K562 (cell line): ENCODE data around the gene ZC3H10. TPM values are rescaled to one million over a fixed set of nuclear protein-coding genes. Genes with fewer than 3 reads are reported as not detected.

ENCODE experiments used
- EZH2 ChIP-seq: IDR thresholded peaks from 2 replicates; pipeline ENCODE4 v1.6.1; 2012; ENCODE audit warnings: low read depth, mild to moderate bottlenecking, inconsistent platforms, low read length, borderline replicate concordance
- GTF2A2 ChIP-seq: IDR thresholded peaks from 2 replicates; pipeline ENCODE4 v1.6.1; 2016; ENCODE audit warnings: mild to moderate bottlenecking, missing genetic modification characterization, missing compliant biosample characterization
- HDAC6 ChIP-seq: IDR thresholded peaks from 2 replicates; pipeline ENCODE4 v1.6.1; 2012; ENCODE audit warnings: low read depth, mild to moderate bottlenecking, control low read depth, inconsistent platforms, low read length, moderate library complexity
- MEF2D ChIP-seq: conservative IDR thresholded peaks from 2 replicates; pipeline ENCODE4 v1.6.1; 2016; ENCODE audit warnings: low read depth, missing genetic modification characterization, missing compliant biosample characterization
- MLX ChIP-seq, 2 experiments: fragments of 450-650 bp in 1 of 2; sonication (generic) in 1 of 2; formaldehyde crosslinking; conservative IDR thresholded peaks; 2 replicates each; pipeline versions ENCODE4 v1.4.0 to v1.8.1; 2020 to 2022; ENCODE audit warnings: mild to moderate bottlenecking in 1 of 2, missing genetic modification reagents in 1 of 2
- MTA1 ChIP-seq: fragments of 450-650 bp; IDR thresholded peaks from 2 replicates; pipeline ENCODE4 v1.6.1; 2017; ENCODE audit warnings: borderline replicate concordance
- NCOR1 ChIP-seq: fragments of 450-650 bp; IDR thresholded peaks from 2 replicates; pipeline ENCODE4 v1.6.1; 2016; ENCODE audit warnings: mild to moderate bottlenecking, moderate library complexity
- PHB2 ChIP-seq: fragments of 450-650 bp; IDR thresholded peaks from 2 replicates; pipeline ENCODE4 v1.6.1; 2017; ENCODE audit warnings: low read depth
- RBFOX2 ChIP-seq: fragments of 200-400 bp; formaldehyde crosslinking; IDR thresholded peaks from 2 replicates; pipeline ENCODE4 v1.6.1; 2017; ENCODE audit warnings: low read depth, mild to moderate bottlenecking, low read length, moderate library complexity
- RBM39 ChIP-seq: fragments of 200-400 bp; formaldehyde crosslinking; optimal IDR thresholded peaks from 2 replicates; pipeline ENCODE3; 2018; ENCODE audit warnings: low read depth, low read length
- SNIP1 ChIP-seq: fragments of 450-650 bp; IDR thresholded peaks from 2 replicates; pipeline ENCODE4 v1.7.1; 2017; ENCODE audit warnings: low read depth, mild to moderate bottlenecking
- SREBF1 ChIP-seq: fragments of 150-350 bp; IDR thresholded peaks from 2 replicates; pipeline ENCODE4 v1.6.1; 2014; ENCODE audit warnings: antibody characterized with exemption, low read depth, low read length, borderline replicate concordance
- ZNF133 ChIP-seq: fragments of 250-450 bp; sonication (Bioruptor Pico); IDR thresholded peaks from 2 replicates; pipeline ENCODE4 v1.4.0; 2020; ENCODE audit warnings: mild to moderate bottlenecking
- ZNF280A ChIP-seq: fragments of 450-650 bp; IDR thresholded peaks from 2 replicates; pipeline ENCODE4 v1.6.1; 2018; ENCODE audit warnings: mild to moderate bottlenecking, low read depth; ENCODE audit not compliant: partially characterized antibody
- ZNF41 ChIP-seq: fragments of 250-450 bp; sonication (Bioruptor Pico); conservative IDR thresholded peaks from 2 replicates; pipeline ENCODE4 v1.4.0; 2020; ENCODE audit warnings: mild to moderate bottlenecking
- ZNF699 ChIP-seq: fragments of 250-450 bp; sonication (Bioruptor Pico); IDR thresholded peaks from 2 replicates; pipeline ENCODE4 v1.8.0; 2021; ENCODE audit warnings: mild to moderate bottlenecking, moderate library complexity; ENCODE audit not compliant: insufficient replicate concordance
- ZNF766 ChIP-seq: fragments of 200-800 bp; sonication (Bioruptor generic); conservative IDR thresholded peaks from 2 replicates; pipeline ENCODE4 v1.6.1; 2016; ENCODE audit warnings: missing genetic modification characterization, missing compliant biosample characterization
- polyA plus RNA-seq, 8 experiments: library from polyadenylated mRNA; depleted of rRNA in 4 of 8; stranded (reverse) in 5 of 8; unstranded in 3 of 8; fragments of >200 nt; fragmentation: Nextera tagmentation in 2 of 8; fragmentation: Illumina TruSeq in 1 of 8; extraction: Ambion mirVana in 2 of 8; extraction: Trizol in 1 of 8; gene quantifications; 2 replicates each; pipeline versions ENCODE4 v1.2.1 to v1.2.3, GENCODE V29; 2011 to 2014; ENCODE audit warnings: inconsistent platforms in 1 of 8, missing spikeins in 1 of 8
- total RNA-seq, 7 experiments: library from RNA; depleted of rRNA in 6 of 7; stranded (reverse); fragments of >200 nt in 6 of 7; fragmentation: Illumina TruSeq in 2 of 7; extraction: Trizol in 2 of 7; gene quantifications; 2 replicates each; pipeline versions ENCODE4 v1.2.1 to v1.2.3, GENCODE V29; 2011 to 2021; ENCODE audit warnings: low replicate concordance in 1 of 7
- TF ChIP-seq, protein P1 (sequence below): sonication (generic); formaldehyde crosslinking; IDR thresholded peaks from 2 replicates; pipeline ENCODE4 v1.8.0; 2023; ENCODE audit warnings: mild to moderate bottlenecking, missing genetic modification reagents
- TF ChIP-seq, protein P2 (sequence below): fragments of 450-650 bp; formaldehyde crosslinking; IDR thresholded peaks from 2 replicates; pipeline ENCODE4 v1.4.0; 2020; ENCODE audit warnings: mild to moderate bottlenecking

The ZC3H10 gene
- total and polyA plus RNA-seq, 9 of the 15 experiments (the other 6 are each of a cell fraction or from before 2014, with no cell fraction given), result 0.31 to 4.1 (median 1.6) TPM

DNA sequence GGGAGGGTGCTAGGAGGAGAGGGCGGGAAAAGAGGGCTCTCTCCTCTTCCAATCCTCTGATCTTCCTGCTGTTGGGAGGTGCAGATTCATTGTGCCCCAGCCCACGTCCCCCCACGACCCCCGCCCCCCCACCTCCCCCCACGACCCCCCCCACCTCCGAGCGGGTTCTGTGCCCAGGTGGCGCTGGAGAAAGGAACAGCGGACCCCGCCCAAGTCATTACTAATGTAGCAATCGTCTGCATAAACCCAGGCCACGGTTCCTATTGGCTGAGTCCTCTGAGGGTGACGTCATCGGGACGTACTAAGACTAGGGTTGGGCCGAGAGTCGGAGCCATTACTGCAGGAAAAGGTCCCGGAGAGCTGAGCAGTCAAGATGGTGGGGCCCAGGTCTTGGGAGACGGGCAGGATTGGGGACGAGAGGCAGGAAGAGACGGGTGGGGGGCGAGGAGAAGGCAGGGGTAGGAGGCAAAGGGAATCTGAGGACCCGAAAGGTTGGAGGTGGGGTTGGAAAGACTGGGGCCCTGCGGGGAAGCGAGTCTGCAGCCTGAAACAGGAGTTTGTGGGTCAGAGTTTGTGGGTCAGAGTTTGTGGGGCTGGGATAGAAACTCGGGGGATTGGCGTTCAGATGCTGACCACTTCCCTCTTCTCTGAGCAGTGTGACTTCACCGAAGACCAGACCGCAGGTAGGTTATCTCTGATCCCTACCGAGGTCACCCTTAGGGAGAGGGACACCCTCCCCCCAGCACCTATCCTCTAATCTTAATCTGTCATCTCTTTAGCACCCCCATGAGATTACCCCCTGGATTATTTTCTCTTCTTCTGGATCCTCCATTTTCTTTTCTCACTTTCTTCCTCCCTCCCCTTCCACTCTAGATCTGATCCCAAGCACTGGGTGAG lies 40.2 kb downstream of the ZC3H10 start, which contains the start of gene MYL6 (continued):
- TF ChIP-seq, protein P1, sequence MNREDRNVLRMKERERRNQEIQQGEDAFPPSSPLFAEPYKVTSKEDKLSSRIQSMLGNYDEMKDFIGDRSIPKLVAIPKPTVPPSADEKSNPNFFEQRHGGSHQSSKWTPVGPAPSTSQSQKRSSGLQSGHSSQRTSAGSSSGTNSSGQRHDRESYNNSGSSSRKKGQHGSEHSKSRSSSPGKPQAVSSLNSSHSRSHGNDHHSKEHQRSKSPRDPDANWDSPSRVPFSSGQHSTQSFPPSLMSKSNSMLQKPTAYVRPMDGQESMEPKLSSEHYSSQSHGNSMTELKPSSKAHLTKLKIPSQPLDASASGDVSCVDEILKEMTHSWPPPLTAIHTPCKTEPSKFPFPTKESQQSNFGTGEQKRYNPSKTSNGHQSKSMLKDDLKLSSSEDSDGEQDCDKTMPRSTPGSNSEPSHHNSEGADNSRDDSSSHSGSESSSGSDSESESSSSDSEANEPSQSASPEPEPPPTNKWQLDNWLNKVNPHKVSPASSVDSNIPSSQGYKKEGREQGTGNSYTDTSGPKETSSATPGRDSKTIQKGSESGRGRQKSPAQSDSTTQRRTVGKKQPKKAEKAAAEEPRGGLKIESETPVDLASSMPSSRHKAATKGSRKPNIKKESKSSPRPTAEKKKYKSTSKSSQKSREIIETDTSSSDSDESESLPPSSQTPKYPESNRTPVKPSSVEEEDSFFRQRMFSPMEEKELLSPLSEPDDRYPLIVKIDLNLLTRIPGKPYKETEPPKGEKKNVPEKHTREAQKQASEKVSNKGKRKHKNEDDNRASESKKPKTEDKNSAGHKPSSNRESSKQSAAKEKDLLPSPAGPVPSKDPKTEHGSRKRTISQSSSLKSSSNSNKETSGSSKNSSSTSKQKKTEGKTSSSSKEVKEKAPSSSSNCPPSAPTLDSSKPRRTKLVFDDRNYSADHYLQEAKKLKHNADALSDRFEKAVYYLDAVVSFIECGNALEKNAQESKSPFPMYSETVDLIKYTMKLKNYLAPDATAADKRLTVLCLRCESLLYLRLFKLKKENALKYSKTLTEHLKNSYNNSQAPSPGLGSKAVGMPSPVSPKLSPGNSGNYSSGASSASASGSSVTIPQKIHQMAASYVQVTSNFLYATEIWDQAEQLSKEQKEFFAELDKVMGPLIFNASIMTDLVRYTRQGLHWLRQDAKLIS, result peak; percentile 78
- TF ChIP-seq RBFOX2 (peak; percentile 96), MTA1 (peak; percentile 77), SNIP1 (no peak; the same call in 1 of the 2 replicates), GTF2A2 (no peak), ZNF41 (CRISPR knock-in tag) (no peak), SREBF1 (no peak), EZH2 (no peak), MLX (CRISPR knock-in tag; conservative IDR thresholded peaks at IDR 0.05) (no peak; a peak in 1 of 4 replicates), ZNF766 (CRISPR knock-in tag) (peak; percentile 65), NCOR1 (peak; percentile 52; the same call in 1 of the 2 replicates), HDAC6 (no peak), ZNF280A (no peak), ZNF133 (CRISPR knock-in tag) (no peak), RBM39 (no peak), ZNF699 (no peak), MEF2D (tag) (0 out of 2 replicates have a peak, but pooled peaks have one; percentile 66), PHB2 (no peak; the same call in 1 of the 2 replicates)
- TF ChIP-seq, protein P2, sequence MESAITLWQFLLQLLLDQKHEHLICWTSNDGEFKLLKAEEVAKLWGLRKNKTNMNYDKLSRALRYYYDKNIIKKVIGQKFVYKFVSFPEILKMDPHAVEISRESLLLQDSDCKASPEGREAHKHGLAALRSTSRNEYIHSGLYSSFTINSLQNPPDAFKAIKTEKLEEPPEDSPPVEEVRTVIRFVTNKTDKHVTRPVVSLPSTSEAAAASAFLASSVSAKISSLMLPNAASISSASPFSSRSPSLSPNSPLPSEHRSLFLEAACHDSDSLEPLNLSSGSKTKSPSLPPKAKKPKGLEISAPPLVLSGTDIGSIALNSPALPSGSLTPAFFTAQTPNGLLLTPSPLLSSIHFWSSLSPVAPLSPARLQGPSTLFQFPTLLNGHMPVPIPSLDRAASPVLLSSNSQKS (CRISPR knock-in tag), result 0 out of 2 replicates have a peak, but pooled peaks have one; percentile 24
